HS-27A (cell line): ENCODE results near the gene INPP5B.
"Not testable (repeated sequence)": the region's sequence is repeated elsewhere in the genome, so short reads cannot be mapped to it uniquely, and the experiment has no call there.

Experiments used
- DNase-seq: peaks from one replicate; pipeline ENCODE4 v3.0.0-alpha.2; 2012; ENCODE audit warnings: low read depth, missing footprints

The INPP5B gene

DNA sequence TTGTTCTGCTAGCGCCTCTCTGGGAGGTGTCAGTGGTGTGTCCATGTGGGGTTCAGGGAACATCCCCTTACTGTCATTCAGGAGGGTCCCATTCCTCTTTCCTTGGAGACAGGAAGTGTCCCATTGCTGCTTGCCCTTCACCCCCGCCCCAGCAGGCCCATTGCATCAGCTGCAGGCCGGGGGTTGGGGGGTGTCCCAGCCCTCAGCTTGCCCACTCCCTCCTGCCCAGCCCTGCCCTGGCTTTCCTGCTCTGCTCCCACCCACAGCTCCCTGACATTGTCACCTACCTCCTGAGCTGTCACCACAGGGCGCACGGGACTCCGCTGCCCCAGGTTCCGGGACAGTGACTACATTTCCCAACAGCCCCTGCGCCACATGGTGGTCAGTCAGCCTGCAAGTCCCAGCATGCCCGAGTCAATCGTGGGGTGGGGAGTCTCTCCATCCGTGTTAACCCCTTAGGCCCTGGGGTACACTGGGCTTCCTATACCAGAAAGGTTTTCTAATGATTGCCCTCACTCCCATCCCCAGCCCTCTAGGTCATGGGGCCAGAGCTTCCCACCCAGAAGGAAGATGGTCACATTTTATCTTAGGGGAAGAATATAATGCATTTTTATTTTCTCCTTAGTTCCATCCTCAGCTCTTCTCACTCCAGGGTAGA is at the start of gene INPP5B:
Gene INPP5B (minus strand): TSS at position 351 of the 658 bp plus-strand sequence. CDS start 745 bp downstream, outside the sequence.
- DNase-seq, result peak; percentile 76

DNA sequence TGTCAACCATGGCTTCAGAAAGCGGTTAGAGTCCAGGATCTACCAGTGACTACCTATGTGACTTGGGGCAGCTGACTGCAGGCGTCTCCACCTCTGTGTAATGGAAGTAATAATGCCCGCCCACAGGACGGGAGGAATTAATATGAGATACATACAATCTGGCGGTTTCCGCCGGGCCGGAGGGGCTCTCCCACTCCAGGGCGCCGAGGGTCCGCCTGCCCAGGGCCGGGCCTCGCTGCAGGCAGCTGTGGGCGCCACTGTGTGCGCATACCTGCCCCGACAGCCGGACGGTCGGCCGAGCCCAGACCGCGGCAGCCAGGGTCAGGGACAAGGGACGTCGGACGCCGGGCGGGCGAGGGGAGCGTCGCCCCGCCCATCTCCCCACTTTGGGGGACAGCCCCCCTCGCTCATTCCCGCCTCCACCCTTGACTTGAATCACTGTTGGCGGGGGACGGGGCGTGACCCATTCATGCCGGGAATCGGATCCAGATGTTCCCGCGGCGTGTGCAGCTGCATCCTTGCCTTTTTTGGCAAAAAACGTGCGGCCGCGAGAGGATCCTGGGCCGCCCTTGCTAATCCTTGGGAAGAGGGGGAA is 49.0 kb upstream of the INPP5B start:
- no peak for DNase-seq

DNA sequence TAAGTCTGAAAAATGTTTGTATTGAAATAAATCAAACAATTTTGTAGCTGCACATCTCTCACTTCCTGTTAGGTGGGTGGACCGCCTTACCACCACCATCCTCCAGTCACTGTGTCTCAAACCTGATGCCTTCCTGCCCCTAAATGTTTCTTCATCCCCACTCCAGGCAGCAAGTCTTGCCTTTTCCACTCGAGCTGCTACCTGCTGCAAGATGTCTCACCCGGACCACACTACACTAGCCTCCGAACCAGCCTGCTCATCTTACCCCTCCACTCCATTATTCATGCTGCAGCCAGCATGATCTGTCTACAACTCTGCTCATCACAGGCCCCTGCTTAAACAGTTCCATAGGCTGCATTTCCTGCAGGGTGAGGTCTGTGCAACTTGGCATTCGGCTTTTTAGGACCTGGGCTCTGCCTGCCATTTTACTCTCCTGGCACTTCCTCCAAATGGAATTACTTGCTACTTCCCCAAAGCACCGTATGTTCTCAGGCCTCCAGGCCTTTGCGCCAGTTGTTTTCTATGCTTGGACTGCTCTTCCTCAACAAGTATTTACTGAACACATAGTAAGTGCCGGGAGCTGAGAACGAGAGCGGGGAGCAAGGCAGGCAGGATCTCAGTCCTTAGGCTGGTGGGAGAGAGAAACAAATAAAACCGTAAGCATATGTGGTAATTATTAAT is 48.2 kb upstream of the INPP5B start:
- DNase-seq, result no peak

- DNase-seq, result no peak
Measured at GRCh38 chr1:37989361-37989930, 42.6 kb upstream of the INPP5B start.

GRCh38 chr1:37987679-37988078 is 40.8 kb upstream of the INPP5B start:
- DNase-seq, result no peak

GRCh38 chr1:37983546-37983945 is 36.7 kb upstream of the INPP5B start:
- no peak for DNase-seq

DNA sequence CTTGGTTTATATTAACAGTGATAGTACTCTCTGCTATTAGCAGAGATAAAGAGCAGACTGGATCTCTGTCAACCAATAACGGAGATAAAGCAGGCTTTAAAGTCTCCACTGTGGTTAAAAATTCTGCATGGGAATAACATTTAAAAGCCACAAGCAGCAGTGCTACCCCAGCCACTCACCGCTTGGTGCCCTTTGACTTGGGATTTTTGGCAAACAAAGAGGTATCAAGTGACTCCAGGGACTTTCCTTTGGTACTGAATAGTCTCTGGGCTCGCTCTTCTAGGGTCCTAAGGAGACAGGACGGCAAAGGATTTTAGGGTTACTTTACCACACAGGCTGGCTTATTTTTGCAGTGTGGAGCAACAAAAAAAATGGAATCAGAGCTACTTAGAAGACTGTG is 31.7 kb upstream of the INPP5B start:
- DNase-seq, result no peak

DNA sequence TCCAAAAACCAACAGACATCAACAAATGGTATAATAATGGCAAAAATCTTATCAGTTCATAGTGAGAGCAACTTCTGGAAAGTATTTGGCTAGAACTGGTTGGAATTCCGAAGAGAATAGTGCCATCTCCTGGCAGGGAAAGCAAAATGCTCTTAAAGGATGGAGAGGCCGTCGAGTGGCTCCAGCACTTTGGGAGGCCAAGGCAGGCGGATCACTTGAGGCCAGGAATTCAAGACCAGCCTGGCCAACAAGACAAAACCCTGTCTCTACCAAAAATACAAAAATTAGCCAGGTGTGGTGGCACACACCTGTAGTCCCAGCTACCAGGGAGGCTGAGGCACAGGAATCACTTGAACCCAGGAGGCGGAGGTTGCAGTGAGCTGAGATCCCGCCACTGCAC is 28.2 kb upstream of the INPP5B start:
- not testable (repeated sequence) for DNase-seq

DNA sequence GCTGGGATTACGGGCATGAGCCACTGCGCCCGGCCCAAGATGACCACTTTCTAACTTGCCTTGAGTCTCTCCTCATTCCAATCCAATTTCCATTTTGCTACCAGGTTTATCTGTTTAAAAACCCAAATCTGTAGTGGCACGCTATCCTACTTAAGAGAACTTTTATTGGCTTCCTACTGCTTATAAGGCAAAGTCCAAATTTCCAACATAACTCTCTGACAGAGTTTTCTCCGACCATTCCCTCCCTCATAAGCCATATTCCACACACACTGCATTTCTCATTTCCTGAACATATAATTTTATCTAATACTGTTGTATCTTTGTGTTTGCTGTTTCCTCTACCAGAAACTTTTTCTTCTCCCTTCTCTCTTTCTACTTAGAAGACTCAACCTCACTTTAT is 27.7 kb upstream of the INPP5B start:
- DNase-seq, result no peak

DNA sequence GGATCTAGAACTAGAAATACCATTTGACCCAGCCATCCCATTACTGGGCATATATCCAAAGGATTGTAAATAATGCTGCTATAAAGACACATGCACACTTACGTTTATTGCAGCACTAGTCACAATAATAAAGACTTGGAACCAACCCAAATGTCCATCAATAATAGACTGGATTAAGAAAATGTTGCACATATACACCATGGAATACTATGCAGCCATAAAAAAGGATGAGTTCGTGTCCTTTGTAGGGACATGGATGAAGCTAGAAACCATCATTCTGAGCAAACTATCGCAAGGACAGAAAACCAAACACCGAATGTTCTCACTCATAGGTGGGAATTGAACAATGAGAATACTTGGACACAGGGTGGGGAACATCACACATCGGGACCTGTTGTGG is 26.8 kb upstream of the INPP5B start:
- DNase-seq, result not testable (repeated sequence)

- DNase-seq, result no peak
Measured at GRCh38 chr1:37965301-37965700, 18.4 kb upstream of the INPP5B start.

DNA sequence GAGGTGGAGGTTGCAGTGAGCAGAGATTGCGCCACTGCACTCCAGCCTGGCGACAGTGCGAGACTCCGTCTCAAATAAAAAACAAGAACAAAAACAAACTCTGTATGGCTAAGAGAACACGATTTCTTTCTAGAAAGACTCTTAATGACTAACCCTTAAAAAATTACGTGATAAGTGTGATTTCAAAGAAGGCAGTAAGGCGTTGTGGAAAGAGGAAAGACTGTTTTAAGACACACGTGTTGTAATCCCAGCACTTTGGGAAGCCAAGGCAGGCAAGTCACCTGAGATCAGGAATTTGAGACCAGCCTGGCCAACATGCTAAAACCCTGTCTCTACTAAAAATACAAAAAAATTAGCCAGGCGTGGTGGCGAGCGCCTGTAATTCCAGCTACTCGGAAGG is 17.3 kb upstream of the INPP5B start:
- not testable (repeated sequence) for DNase-seq

DNA sequence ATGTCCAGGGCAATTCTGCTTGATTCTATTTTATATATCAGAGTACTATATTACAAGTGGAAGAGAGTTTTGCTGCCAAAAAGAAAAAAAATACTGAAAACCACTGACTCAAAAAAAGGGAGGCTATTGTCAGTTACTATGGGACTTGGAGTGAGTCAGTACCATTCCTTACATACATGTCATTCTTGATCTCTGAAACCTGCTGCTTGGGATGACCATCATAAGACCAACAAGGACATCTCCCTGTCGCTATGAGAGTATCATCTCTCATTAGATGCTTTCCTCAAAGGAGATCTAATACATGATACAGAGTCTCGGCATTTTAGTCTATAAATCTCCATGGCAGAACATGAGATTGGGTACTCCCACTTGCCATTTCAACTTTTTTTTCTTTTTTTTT is 11.8 kb upstream of the INPP5B start:
- peak; percentile 92 for DNase-seq

DNA sequence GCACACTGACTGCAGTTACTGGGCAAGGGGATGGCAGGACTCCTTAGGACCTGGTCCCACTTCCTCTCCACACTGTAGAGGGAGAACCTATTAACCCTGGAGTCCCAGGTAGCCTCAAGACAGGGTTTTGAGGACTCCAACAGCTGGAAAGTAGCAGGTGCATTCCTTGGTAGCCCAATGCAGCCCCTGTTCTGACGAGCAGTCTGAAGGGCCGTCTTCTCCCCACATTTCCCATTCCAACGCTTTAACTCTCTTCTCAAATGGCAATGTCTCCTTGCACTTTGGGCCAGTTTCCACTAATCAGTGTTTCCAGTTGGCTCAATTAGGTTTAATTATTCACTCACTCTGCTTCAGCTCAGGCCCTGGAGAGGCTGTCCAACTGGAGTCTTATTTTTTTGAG is 8.8 kb upstream of the INPP5B start:
- DNase-seq, result no peak

DNA sequence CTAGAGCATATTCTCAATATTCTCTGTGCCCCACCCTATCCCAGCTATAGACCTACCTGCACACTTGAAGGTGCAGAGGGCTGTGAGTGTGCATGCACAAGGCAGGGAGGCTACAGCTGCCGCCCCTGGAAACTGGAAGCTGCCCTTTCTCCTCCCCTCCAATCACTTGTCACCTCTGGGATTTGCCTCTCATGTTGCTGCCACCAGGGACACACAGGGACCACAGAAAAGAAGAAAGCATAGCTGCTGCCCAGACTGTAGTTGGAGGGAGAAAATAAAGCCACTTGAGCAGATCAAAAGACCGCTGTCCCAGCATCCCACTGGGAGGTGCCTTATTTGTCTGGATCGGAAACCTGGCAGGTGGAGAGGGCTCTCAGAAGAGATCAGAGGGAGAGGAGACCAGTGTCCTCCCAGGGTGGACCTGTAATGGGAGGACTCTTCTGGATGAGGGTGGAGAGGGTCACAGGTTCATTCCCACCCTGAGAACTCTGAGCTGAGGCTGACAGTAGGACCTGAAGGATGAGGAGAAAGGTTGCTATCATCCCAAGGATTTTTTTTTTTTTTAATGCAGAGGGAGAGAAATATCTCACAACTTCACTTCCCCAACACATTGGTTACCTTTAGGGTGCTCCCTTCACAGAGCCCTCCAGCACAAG is 7.6 kb upstream of the INPP5B start:
- DNase-seq, result no peak

DNA sequence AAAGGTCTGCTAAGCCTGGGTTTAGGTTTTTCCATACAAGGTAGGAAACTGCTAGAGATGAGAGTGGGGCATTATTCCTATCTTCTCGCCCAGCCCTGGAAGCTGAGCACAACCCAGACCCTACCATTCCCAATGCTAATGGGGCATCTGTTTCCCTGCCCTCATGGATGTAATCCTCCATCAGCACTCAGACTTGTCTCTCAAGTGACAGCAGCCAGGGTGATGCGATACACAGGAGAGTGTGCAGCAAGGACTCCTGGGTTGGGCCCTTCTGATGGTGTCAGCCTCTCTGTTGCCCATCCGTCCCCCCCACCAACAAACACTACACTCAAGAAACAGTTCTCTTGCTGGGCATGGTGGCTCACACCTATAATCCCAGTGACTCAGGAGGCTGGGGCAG is 5.9 kb upstream of the INPP5B start:
- DNase-seq, result no peak

DNA sequence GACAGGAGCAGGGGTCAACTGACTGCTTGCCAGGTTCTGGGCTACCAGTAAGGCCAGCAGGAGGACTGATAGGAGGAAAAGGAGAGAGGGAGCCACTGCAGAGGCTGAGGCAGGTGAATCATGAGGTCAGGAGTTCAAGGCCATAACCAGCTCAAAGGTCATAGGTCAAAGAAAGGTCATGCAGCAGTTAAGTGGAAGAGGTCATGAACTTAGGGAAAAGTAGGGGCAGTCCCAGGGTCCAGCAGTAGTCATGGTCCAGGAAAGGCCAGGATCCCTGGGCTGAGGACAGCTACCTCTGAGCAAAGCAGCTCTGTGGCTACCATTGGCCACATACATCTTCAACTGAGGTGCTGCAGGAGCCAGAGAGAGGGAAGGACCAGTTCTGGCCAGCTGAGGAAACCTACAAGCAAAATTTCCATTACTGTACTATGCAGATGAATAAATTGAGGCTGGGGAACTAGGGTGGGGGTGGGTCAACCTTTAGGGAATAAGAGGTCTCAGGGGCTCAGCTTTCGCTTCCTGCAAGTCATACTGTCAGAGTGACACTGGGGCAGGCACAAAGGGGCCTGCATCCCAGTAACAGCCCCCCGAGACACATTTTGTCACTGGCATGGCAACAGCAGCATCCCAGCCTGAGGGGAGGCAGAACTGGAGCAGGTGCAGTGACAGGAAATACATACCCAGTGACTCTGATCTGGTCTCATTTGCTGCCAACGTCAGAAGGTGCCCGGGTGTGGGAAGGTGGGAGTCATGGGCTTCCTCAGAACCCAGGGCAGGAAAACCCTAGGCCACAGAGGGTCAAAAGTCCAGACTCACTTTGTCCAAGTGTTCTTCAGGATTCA is 5.2 kb upstream of the INPP5B start:
- DNase-seq, result no peak

DNA sequence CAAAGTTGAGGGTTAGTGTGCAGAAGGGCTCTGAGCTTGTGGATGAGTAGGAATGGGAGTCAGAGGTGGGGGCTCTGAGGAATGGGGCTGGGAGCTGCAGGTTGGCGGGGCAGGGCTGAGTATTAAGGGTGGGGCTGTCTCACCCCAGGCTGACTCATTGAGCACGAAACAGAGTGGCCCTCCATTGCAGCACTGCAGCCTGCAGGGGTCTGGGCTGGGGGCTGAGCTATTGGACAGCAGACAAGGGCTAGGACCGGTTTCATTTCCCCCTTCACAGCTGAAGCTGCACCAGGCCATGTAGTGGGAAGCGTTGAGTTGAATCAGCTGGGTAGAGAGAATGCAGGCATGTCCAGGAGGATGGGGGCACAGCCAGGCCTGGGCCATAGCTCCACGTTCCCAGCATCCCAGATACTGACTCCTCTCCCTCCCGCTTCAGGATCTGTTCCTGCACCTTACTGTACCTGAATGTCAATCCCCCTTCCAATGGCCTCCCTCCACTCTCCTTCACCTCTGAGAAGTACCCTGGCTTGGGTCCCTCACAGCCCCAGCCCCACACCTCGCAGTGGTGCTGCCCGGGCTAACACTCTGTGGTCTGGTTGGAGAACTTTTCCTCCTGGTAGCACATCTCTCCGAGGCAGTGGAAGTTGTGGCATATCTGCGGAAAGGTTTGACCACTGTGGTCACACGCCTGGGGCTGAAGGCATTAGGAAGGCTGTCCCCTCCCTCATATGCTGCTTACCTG is 4.4 kb upstream of the INPP5B start:
- DNase-seq, result no peak

DNA sequence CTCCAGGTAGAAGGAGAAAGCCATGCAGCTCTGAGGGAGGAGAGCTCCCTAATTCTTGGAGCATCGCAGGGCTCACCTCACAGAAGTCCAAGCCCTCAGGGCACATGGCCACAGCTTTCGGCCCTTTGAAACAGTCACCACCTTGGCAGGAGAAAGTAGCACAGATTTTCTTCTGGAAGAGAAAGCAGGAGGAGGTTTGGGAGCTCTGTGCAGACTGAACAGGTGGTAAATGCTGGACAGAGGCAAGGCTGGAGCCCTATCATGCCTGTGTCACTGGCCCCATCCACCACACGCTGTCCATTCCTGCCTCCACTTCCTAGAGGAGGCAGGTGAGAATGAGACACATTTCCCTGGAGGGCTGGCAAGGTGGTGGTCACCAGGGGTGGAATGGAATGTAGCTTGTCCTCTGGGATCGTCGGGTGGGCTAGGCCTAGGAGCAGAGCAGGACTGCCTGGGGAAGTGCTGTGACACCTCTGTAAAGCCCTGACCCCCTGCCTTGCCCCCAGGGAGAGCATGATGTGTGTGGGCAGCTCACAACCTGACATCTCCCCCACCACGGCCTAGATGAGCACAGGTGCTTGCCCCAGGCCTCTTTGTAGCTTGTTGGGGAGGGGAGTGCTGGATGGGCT is 2.8 kb upstream of the INPP5B start:
- no peak for DNase-seq

DNA sequence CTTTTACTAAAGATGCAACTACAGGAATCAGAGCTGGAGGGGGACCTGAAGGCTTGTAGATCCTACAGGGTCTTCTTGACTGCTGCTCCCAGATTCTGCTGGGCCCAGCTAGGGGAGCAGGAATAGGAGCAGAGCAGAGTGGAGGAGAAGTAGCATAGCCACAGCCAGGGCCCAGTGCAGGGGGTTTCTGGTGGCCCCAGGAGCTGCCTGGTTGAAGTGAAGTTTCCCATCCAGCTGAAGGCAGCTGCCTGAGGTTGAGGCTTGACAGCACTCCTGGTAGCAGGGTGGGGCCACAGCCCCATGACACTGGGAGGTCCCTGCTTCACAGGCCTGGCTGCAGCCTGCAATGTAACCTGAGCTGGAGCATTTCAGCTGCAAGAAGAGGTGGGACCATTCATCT is 2.0 kb upstream of the INPP5B start:
- no peak for DNase-seq

DNA sequence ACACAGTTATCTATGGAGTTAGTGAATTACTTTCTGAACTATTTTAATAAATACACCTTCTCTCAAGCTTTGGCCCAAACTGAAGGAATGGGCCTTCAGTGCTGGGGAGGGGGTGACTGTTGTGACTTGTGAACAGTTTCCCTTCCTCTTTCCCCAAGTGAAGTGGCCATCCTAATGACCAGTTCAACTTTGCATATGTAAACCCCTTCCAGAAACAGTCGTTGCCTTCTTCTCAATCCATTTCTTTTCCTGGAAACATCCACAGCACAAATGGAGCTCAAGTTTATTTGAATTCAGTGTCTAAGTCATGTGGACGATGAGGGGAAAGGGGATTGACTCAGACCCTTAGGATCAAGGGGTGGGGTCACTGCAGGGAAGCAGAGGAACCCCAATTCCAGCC is 1.3 kb upstream of the INPP5B start:
- no peak for DNase-seq
